Measurements from ENCODE around the gene SCARB1.

DNA sequence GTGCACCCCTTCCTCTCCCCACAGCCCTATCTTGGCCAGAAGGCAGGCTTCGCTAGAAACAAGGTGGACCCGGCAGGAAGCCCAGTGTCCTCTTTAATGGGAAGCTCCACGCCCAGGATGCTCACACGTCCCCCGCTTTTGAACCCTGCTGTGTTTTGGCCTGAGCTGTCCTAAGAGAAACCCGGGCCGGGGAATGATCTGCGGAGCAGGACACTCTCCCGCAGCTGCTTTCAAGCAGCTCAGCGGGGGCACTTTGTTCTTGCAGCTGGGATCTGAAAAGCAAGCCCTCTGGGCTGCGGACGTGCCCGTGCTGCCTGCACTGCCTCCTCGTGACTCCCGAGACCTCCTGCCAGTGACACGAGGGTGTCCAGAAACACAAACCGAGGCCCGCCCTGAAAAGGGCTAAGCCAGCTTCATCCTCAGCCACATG, 30.0 kb downstream of the SCARB1 start:
- TF ChIP-seq POLR2AphosphoS5 (IDR thresholded peaks at IDR 0.05; ENCODE audit: low read depth, low read length) = no peak
- TF ChIP-seq FOXM1 (CRISPR knock-in tag; IDR thresholded peaks at IDR 0.05) = no peak
- TF ChIP-seq TP53 (CRISPR knock-in tag; conservative IDR thresholded peaks at IDR 0.05) = no peak
- no peak for TF ChIP-seq ZNF292 (CRISPR knock-in tag; IDR thresholded peaks at IDR 0.05; ENCODE audit: borderline replicate concordance, low read depth)
- TF ChIP-seq, protein P1, sequence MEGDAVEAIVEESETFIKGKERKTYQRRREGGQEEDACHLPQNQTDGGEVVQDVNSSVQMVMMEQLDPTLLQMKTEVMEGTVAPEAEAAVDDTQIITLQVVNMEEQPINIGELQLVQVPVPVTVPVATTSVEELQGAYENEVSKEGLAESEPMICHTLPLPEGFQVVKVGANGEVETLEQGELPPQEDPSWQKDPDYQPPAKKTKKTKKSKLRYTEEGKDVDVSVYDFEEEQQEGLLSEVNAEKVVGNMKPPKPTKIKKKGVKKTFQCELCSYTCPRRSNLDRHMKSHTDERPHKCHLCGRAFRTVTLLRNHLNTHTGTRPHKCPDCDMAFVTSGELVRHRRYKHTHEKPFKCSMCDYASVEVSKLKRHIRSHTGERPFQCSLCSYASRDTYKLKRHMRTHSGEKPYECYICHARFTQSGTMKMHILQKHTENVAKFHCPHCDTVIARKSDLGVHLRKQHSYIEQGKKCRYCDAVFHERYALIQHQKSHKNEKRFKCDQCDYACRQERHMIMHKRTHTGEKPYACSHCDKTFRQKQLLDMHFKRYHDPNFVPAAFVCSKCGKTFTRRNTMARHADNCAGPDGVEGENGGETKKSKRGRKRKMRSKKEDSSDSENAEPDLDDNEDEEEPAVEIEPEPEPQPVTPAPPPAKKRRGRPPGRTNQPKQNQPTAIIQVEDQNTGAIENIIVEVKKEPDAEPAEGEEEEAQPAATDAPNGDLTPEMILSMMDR (CRISPR knock-in tag; IDR thresholded peaks at IDR 0.05) = no peak
- TF ChIP-seq CC2D1A (CRISPR knock-in tag; IDR thresholded peaks at IDR 0.05) = no peak
- TF ChIP-seq JUND (CRISPR knock-in tag; IDR thresholded peaks at IDR 0.05) = no peak
- TF ChIP-seq HDAC6 (IDR thresholded peaks at IDR 0.05; ENCODE audit: low read depth, low read length) = no peak
- TF ChIP-seq HNF4G (IDR thresholded peaks at IDR 0.05; ENCODE audit: borderline replicate concordance, low read depth, low read length) = no peak
- TF ChIP-seq HNF4G (CRISPR knock-in tag; IDR thresholded peaks at IDR 0.05; ENCODE audit: borderline replicate concordance, low read depth) = no peak
- TF ChIP-seq BRCA1 (CRISPR knock-in tag; IDR thresholded peaks at IDR 0.05) = no peak
- TF ChIP-seq, protein P2, sequence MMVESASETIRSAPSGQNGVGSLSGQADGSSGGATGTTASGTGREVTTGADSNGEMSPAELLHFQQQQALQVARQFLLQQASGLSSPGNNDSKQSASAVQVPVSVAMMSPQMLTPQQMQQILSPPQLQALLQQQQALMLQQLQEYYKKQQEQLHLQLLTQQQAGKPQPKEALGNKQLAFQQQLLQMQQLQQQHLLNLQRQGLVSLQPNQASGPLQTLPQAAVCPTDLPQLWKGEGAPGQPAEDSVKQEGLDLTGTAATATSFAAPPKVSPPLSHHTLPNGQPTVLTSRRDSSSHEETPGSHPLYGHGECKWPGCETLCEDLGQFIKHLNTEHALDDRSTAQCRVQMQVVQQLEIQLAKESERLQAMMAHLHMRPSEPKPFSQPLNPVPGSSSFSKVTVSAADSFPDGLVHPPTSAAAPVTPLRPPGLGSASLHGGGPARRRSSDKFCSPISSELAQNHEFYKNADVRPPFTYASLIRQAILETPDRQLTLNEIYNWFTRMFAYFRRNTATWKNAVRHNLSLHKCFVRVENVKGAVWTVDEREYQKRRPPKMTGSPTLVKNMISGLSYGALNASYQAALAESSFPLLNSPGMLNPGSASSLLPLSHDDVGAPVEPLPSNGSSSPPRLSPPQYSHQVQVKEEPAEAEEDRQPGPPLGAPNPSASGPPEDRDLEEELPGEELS (CRISPR knock-in tag; IDR thresholded peaks at IDR 0.05) = no peak
